GM18508 (cell line): ENCODE results near the gene RAB35.

Experiments
- ATAC-seq: cut with Tn5 transposase; IDR thresholded peaks from one replicate; pipeline ENCODE4 v1.9.1; 2021; ENCODE audit warnings: moderate number of reproducible peaks; ENCODE audit not compliant: insufficient read depth, unreplicated experiment

The RAB35 gene

DNA sequence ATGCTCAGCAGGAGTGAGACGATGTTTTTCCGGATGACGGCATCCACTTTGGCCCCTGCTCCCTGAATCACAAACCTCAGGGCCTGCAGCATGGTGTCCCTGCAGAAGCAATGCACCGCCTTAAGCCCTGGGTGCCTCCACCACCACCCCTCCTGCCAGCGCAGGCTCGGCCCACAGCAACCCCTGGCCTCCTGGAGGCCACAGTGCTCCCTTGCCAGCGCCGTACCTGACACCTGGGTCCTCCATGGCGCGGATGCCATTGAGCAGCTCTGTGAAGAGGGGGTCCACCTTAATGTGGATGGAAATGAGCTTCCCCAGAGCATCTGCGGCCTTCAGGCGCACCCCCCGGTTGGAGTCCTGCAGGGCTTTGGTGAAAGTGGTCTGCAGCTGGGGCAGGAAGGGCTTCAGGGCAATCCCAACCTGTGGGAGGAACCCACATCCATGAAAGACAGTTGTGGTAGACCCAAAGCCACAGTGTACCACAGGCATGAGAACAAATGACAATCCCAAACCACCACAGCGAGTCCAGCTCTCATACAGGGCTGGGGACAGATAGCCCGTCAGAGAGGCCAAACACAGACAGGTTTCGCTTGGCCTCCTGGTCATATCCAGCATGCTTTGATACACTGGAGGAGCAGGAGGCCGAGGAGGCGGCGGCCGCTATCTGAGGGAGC lies 17.9 kb upstream of the RAB35 start:
- ATAC-seq = no peak

DNA sequence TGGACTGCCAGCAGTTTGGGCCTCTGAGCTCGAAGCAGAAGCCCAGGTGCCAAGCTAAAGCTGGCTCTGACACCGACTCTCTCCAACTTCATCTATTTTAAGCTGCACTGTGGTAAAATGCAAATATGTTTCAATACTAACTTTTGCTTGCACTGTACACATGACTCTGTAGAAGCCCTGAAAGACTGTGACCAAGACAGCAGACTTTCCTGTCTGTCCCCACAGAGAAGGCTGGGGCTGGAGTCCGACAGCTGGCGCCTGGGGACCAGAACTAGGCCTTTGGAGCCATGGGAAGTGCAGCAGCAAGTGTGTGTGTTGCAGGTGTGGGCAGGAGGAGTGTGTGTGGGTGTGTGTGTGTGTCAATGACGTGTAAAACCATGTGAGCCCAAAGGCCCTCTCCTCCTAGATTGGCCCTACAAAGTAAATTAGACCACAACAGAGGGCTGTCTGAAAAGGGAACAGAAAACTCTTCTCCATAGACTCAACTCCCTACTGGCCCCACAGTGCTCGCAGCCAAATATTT lies 16.4 kb upstream of the RAB35 start:
- no peak for ATAC-seq

DNA sequence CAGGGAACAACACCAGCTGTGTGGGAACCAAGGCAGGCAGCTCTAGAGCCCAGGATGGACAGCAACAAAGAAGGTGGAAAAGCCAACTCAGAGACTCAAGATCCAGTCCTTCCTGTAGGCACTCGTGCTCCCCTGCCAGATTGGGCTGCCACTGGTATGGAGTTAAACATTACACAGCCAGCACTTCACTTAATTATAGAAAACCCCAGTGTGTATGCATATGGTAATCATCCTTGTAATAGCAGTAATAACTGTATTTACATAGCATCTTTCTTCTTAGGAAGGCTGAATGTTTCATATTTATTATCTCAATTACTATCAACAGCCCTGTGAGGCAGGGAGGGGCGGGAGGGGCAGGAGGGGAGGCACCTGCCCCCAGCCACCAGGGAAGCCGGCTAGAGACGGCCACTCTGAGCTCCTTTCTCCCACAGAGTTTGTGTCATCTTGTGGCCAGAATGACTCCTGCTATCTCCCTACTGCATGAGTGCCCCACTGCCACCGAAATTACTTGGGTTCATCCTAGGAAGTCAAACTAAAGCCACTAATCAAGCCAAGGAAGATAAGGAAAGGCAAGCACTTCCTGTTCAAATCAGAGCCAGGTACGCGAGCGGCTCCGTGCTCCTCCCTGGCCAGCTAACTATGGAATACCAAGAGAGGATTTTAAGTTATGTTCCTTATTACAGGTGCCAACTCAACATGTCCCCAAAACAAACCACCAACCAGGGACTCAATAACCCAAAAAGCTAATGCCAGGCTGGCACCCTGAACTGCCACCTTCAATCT lies 15.7 kb upstream of the RAB35 start:
- ATAC-seq = no peak

DNA sequence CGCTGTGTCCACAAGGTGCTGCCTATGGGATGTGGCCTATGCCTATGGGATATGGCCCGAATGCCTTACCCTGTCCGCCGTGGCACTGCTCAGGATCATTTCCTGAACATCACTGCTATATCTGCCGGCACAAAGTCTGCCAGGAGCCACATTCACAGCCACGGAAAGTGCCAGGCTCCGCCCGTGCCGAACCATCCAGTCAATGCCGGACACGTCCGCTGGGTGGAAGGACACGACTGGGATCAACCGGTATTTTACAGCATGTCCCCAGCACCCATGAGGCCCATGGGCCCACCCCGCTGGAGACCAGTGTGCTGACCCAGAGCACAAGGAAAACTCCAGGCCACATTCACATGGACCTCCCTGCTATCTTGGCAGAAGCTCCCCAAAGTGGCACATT lies 14.6 kb upstream of the RAB35 start:
- no peak for ATAC-seq

DNA sequence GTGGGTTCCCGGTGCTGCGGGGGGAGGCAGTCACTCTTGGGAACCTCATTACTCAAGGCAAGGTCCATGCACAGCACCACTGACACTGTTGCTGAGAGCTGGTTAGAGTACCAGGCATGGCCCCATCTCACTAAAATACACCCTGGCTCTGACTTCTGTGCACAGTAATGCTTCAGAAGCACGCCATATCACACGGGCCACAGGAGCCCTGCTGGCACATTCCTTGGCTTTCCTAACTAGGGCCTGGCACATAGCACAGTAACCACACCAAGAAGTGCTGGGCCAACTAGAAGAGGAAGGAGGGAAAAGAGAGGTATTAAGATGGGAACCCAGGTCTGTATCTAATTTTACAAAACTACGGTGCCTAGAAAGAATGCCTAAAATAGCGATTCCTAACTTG lies 13.5 kb upstream of the RAB35 start:
- ATAC-seq = no peak

DNA sequence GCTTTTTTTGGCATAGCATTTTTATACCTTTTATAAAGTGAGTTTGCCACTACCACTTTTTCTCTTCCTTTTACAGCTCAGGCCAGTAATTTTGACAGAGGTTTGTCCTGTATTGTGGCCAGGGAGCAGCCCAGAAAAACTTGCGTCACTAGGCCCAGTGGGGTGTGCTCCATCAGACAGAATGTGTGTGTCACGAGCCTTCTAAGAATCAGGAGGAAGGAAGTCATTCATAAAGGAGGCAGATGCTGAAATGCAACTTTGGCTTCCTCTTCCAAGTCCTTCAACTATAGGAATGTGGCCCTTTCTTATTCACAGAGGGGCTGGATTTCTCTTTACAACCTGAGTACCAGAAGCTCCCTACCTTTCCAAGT lies 10.1 kb upstream of the RAB35 start:
- ATAC-seq = no peak

DNA sequence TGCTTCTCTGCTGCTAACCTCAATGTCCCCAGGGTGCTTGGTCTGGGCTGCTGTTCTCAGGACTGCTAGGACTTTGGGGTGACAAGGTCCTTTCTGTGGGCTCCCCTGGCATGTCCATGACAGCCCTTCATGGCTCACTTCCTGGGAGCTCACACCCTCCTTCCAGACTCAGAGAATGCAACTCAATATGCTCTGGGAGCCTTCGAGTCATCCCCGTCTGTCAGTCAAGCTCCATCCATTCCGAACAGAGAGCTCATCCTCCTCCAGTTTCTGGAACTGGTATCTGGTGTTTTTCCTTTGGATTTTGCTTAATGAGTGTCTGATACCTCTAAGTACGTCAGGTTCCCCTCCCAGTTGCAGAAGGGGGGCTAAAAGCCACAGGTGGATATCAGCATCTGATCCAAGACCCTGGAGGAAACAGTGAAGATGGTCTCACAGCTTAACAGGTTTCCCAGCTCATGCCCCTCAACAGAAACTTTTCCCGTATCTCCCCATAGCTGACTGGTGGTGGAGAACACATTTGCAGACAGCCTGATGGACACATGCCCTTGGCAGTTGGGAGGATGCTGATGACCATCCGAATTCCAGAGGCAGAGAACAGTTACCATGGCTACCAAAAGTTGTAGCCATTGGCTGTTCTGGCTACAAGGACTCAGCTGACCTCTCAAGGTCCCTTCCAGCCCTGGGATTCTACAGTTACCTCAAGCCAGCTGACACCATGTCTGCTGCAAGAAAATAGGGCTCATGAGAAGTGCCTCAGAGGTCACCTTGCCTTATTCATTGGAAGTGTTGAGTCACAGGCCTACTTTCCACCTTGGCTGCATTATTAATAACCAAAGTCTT lies 9.5 kb upstream of the RAB35 start:
- ATAC-seq = no peak

DNA sequence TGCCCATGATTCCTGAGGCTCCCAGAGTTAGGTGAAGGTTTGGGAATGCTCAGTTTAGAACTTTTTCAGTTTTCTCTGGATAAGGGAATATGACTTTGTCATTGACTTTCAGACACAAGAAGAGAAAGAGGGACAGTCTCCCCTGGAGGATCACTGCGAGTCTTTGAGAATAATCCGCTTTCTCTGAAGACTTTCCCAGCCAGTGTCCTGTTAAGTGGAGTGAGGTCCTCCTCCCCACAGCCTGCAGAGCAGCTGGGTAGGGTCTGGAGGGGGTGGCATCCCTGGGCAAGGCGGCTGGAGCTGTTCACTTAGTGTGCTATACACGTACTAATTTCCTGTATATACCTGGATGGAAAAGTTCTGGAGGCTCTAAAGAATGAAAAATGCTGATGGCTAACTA lies 8.5 kb upstream of the RAB35 start:
- no peak for ATAC-seq

DNA sequence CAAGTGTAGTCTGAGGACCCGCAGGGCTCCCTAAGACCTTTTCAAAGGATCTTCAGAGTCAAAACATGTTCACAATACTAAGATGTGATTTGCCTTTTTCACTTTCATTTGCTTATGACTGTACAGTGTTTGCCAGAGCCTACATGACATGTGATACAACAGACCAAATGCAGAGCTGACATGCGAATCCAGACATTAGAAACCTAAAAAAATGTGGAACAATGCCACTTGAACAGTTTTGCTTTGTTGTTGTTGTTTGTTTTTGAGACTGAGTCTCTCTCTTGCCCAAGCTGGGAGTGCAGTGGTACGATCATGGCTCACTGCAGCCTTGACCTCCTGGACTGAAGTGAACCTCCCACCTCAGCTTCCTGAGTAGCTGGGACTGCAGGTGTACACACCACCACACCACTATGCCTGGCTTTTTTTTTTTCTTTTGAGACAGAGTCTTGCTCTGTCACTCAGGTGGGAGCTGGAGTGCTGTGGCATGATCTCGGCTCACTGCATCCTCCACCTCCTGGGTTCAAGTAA lies 5.3 kb upstream of the RAB35 start:
- ATAC-seq = no peak

DNA sequence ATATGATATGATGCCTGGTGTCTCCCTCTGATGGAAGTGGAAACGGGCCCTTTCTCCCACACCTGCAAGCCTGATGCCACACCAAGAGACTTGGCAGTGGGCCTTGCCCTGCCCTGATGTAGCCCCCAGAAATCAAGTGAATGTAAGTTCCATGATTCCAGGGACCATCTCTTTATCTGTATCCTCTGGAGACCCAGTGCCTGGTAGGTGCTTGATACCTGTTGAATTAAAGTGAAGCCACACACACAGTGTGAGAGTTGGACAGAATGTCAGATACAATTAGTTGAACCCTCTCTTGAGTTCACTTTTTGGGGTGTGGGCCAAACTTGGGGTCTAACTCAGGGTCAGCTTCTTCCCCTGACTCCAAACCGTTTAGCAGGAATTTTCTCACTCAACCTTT lies 4.8 kb upstream of the RAB35 start:
- no peak for ATAC-seq

DNA sequence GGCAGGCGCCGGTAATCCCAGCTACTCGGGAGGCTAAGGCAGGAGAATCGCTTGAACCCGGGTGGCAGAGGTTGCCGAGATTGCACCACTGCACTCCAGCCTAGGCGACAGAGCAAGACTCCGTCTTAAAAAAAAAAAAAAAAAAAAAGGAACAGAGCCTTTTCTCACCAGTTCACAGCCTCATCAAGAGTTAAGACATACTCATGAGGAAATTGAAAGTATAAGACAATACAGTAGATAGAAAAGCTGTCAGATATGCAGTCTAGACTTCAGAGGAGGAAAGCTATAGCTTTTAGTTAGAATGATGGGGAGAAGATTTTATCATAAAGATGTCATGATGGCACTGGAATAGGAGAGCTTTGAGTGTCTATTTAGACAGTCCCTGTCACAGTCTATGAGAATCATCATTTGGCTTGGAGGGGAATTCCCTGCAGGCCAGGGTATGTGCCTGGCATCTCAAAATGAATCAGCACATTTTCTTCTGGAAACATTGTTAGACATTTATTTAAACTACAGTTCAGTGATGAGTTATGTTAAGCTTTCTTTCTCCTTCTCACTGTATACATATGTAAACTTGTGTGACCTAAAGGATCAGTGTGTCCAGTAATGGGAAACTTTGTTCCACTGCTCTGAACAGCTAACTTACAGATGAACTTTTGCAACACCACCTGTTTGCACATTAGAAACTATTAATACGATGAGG lies 2.9 kb upstream of the RAB35 start:
- ATAC-seq = no peak

DNA sequence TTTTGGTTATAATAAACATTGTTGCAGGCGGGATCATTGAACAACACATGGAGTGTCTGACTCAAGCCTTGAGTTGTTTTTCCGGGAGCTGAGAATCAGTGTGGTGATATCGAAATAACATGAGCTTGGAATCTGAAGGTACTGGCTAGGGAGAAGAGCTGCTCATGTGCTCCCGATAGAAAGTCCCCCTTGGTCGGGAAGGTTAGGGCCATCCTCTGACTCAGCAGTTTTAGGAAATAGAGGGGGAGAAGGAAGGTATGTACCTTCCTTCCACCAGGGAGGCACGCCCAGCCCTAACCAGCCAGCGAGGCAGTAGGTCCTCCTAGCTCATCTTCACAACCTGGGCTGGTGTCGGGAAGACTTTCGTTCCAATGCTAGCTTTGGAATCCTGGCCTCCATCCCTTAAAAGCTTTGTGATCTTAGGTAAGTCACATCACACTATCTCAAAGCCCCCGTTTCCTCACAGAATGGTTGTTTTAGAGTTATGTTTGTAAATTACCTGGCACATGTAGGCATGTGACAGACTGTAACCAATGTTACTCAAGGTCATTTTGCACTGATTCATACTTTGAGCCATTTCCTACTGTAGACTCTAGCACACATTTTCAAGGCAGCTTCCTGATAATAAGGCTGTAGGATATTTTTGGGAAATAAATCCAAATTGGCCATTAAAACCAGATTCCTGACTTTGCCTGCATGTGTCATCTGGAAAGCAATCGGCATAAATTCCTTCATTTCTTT lies 1.9 kb upstream of the RAB35 start:
- no peak for ATAC-seq

DNA sequence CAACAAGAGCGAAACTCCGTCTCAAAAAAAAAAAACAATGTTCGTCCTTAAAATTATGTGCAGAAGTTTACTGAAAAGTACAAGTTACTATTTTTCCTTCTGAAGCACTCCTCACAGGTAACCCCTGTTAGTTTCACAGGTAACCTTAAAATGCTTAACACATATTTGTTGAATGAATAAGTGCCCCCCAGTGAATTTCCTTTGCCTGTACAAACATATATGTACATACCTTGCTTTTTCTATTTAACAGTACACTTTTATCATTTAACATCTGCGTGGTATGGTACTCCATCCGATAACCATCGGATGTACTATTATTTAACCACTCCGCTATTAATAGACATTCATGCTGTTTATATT lies 1.4 kb upstream of the RAB35 start:
- no peak for ATAC-seq

DNA sequence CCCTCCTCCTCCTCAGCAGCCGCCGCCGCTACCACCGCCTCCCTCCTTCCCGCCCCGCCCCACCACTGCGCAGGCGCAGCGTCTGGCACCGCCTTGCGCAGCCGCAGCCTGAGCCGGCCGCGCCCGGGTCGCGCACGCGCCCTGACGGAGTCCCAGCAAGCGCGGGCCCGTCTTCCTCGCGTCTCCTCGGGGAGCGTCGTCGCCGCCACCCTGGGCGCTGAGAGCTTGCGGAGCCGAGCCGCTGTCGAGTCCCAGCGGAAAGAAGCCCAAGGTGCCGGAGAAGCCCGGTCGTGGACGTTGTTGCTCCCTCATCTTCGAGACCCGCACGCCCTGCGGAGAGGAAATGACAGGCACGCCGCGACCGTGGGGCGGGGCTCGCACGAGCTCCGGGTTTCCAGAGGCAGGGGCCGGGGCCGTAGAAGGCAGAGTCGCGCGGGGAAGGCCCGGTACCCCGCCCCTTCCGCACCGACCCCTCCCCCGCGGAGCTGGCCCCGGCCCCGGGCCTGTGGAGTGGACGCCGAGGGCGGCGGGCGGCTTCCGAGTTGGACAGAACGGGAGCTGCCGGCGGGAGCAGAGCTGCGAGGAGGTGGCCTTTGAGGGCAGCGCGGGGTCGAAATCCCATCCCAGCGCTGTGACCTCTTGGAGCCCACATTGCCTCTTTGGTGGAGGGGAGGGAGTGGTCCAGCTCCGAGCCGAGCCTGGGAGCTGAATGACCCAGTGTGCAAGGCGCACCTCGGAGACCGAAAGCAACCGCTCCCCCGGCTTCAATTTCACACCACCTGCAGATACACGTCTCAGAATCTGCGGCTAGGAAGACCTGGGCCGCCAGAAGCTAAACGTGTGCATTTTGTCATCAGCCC lies 469 bp upstream of the RAB35 start:
- no peak for ATAC-seq

DNA sequence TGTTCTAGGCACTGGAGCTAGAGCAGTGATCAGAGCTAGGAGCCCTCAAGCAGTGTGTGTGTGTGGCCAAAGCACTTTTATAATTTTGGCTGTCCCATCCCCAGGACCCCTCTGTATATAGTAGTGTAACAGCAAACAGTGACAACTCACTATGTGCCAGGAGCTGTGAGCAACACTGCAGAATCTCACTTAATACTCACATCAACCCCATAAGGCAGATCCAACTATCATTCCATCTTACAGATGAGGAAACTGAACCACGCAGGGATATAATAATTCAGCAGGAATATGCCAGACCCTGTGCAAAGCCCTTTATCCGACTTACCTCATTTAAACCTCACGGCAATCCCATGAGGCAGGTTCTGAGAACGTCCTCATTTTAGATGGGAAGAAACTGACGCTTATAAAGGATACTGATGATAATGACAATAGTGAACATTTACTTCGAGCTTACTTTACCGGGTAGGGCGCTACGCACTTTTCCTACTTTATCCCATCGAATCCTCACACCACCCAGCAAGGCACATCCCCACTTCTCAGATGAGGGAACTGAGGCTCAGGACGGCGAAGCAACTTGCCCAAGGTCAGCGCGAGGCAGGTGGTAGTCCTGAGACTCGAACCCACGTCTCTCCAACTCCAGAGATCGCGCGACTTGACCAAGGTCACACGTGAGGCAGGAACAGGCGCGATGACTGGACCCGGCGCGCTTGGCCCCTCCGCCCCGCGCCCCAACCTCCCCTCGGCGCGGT lies 687 bp downstream of the RAB35 start:
- ATAC-seq = no peak

DNA sequence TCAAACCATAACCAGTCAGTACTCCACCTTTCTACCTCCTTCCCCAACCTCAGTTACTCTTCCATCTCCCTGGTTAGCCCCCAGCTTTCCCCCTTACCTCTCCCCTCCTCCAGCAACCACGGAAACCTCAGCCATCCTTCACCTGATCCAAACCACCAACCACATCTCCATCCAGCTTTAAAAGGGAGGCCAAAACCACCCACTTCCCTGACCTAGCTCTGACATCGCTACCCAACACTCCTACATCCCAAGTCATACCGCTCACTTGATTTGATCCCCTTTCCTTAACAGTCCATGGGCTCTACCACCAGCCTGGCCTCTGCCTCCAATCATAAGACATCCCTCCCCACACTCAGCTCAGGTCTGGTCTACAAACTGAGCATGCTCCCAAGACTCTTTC lies 1.5 kb downstream of the RAB35 start:
- no peak for ATAC-seq

DNA sequence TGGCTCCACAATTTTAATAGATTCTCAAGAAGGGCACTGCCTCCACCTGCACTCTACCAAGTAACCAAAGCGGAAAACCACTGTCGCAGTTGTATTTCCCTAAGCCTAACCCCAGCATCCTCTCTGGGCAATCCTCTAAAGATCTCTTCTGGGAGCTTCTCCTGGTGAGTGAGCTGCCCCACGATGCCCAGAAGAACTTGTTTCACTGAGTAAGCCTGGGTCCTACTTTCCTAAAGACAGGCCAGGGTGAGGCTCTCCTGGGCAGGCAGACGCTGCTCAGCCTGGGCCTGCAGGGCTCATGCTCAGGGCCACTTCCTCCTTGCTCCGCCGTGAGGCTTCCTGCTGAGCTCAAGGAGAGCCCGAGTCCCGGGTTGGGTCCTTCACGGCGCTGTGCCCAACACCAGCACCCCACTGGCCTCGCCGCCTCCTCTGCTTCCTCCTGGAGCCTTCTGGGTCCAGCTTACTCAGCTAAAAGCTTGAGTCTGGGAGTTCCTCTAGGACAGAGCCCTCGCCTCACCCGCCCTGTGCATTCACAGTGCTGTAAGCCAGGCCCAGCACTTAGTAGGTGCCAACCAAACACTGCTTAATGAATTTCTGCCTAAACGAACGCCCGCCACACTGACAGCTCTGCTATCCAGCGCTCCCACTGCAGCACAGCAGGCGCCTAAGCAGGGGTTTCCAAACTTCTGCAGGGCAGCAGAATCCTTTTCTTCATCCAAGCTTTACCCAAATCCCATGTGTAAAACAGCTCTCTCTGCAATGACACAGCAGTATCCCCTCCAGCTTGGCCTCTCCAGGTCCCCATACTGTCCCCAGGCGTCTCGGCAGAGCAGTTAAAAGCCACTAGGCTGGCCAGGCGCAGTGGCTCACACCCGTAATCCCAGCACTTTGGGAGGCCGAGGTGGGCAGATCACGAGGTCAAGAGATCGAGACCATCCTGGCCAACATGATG lies 5.7 kb downstream of the RAB35 start:
- peak; percentile 50 for ATAC-seq
